Neural cell (in vitro differentiated cells): ENCODE measurements around the gene SOCS3.

Experiments used
- CTCF ChIP-seq: fragments of 450-650 bp; IDR thresholded peaks from 2 replicates; pipeline ENCODE4 v1.5.1; 2014; ENCODE audit warnings: antibody characterized with exemption, mild to moderate bottlenecking, moderate library complexity; ENCODE audit not compliant: poor library complexity, severe bottlenecking
- EP300 ChIP-seq: fragments of 450-650 bp; conservative IDR thresholded peaks from 2 replicates; pipeline ENCODE4 v1.6.1; 2014; ENCODE audit warnings: antibody characterized with exemption, mild to moderate bottlenecking, moderate library complexity; ENCODE audit not compliant: poor library complexity, severe bottlenecking
- EZH2 ChIP-seq: fragments of 200-600, 300-800 bp; shearing (Covaris generic), sonication (generic); IDR thresholded peaks from 2 replicates; pipeline ENCODE4 v1.6.1; 2014; ENCODE audit warnings: antibody characterized with exemption, low read length, borderline replicate concordance, mild to moderate bottlenecking; ENCODE audit not compliant: insufficient read depth, poor library complexity, severe bottlenecking
- POLR2AphosphoS5 ChIP-seq: IDR thresholded peaks from 2 replicates; pipeline ENCODE4 v1.6.1; 2012
- RAD21 ChIP-seq: fragments of 450-650 bp; conservative IDR thresholded peaks from 2 replicates; pipeline ENCODE4 v1.6.1; 2014; ENCODE audit warnings: antibody characterized with exemption, mild to moderate bottlenecking, moderate library complexity
- REST ChIP-seq: IDR thresholded peaks from 2 replicates; pipeline ENCODE4 v1.6.1; 2012; ENCODE audit warnings: borderline replicate concordance
- TAF1 ChIP-seq: IDR thresholded peaks from 2 replicates; pipeline ENCODE4 v1.6.1; 2012; ENCODE audit warnings: low read depth

GRCh38 chr17:78316115-78316866, 43.6 kb downstream of the SOCS3 start:
- TF ChIP-seq POLR2AphosphoS5 (no peak), CTCF (no peak), EP300 (no peak), EZH2 (no peak), TAF1 (no peak), RAD21 (no peak), REST (no peak)
